ENCODE results near the gene GOLGA6L7. TPM values are rescaled to one million over a fixed set of nuclear protein-coding genes. Genes with fewer than 3 reads are reported as not detected.

Gene GOLGA6L7
- total RNA-seq, 4 donors from 2014 or later = not detected

- DNase-seq = no peak
- intact Hi-C loops (cut with DNase I; ENCODE audit: low total_unique reads) (no loop called here), in situ Hi-C loops (cut with MboI; ENCODE audit: low pct_ligation_motif_present in 1 of 4, low pct_unique_long_range_greater_than_20kb in 1 of 4, low sequenced_read_pairs in 3 of 4) (no loop called here)
- Histone ChIP-seq H3K36me3 (no peaks in the 10 kb centered on the region), H3K9me3 (no peaks in the 10 kb centered on the region), H3K27ac (no peak overlapping the region), H3K4me3 (no peak overlapping the region), H3K27me3 (peaks cover 37% of the 10 kb centered on the region), H3K4me1 (peaks cover 0 to 12% (median 5%) of the 10 kb centered on the region in 4 donors)
- no peak for TF ChIP-seq POLR2A (IDR thresholded peaks at IDR 0.05)
- TF ChIP-seq EP300 (IDR thresholded peaks at IDR 0.05; ENCODE audit: low read depth) = no peak
- TF ChIP-seq CTCF (IDR thresholded peaks at IDR 0.05) = no peak
- no peak for TF ChIP-seq POLR2AphosphoS5 (IDR thresholded peaks at IDR 0.05)
- 90 to 94% methylated on average over 2 to 18 of the region's 18 CpGs for whole genome bisulfite sequencing, 2 donors (ENCODE audit: low coverage in 1 of 2)
Measured at GRCh38 chr15:28888302-28888894, 40.0 kb upstream of the GOLGA6L7 start.

- intact Hi-C loops (cut with DNase I; ENCODE audit: low total_unique reads) (no loop called here), in situ Hi-C loops (cut with MboI; ENCODE audit: low pct_ligation_motif_present in 1 of 4, low pct_unique_long_range_greater_than_20kb in 1 of 4, low sequenced_read_pairs in 3 of 4) (no loop called here)
- no peak for DNase-seq
- peak overlapping the region in 1 of 4 donors; percentile 58 for H3K4me3 ChIP-seq
- 77 to 78% methylated on average over 3 to 17 of the region's 17 CpGs for WGBS, 2 donors (ENCODE audit: low coverage in 1 of 2)
- H3K9me3 ChIP-seq = no peaks in the 10 kb centered on the region
- peaks cover 0 to 12% (median 5%) of the 10 kb centered on the region in 4 donors for H3K4me1 ChIP-seq
- peaks cover 37% of the 10 kb centered on the region for H3K27me3 ChIP-seq
- TF ChIP-seq POLR2A (IDR thresholded peaks at IDR 0.05) = no peak
- TF ChIP-seq POLR2AphosphoS5 (IDR thresholded peaks at IDR 0.05) = no peak
- TF ChIP-seq EP300 (IDR thresholded peaks at IDR 0.05; ENCODE audit: low read depth) = no peak
- no peak for TF ChIP-seq CTCF (IDR thresholded peaks at IDR 0.05)
- no peak overlapping the region for H3K27ac ChIP-seq
- no peaks in the 10 kb centered on the region for H3K36me3 ChIP-seq
Measured at GRCh38 chr15:28887339-28888174, 39.1 kb upstream of the GOLGA6L7 start.

GRCh38 chr15:28886431-28887338 lies 38.2 kb upstream of the GOLGA6L7 start:
- intact Hi-C loops (cut with DNase I; ENCODE audit: low total_unique reads) (no loop called here), in situ Hi-C loops (cut with MboI; ENCODE audit: low pct_ligation_motif_present in 1 of 4, low pct_unique_long_range_greater_than_20kb in 1 of 4, low sequenced_read_pairs in 3 of 4) (no loop called here)
- H3K27me3 ChIP-seq = peaks cover 37% of the 10 kb centered on the region
- H3K36me3 ChIP-seq = no peaks in the 10 kb centered on the region
- H3K27ac ChIP-seq = peak overlapping the region in 1 of 4 donors; percentile 17
- H3K9me3 ChIP-seq = no peaks in the 10 kb centered on the region
- DNase-seq = no peak
- H3K4me3 ChIP-seq = peak overlapping the region in 3 of 4 donors; percentile 42 to 58 (median 48)
- 38 to 43% methylated on average over 4 to 37 of the region's 61 CpGs for WGBS, 2 donors (ENCODE audit: low coverage in 1 of 2)
- TF ChIP-seq POLR2A (IDR thresholded peaks at IDR 0.05) = no peak
- TF ChIP-seq CTCF (IDR thresholded peaks at IDR 0.05) = no peak
- TF ChIP-seq EP300 (IDR thresholded peaks at IDR 0.05; ENCODE audit: low read depth) = no peak
- no peak for TF ChIP-seq POLR2AphosphoS5 (IDR thresholded peaks at IDR 0.05)
- peaks cover 0 to 12% (median 5%) of the 10 kb centered on the region in 4 donors for H3K4me1 ChIP-seq

Measured in transverse colon (tissue), 4 donors.